CD4-positive, alpha-beta T cell treated with Interleukin-12 subunit alpha and Interleukin-12 subunit beta, for 1 hour (primary cell): Measurements from ENCODE around the gene KCNQ2.

ENCODE experiments used
- DNase-seq: peaks from one replicate; pipeline ENCODE4 v3.0.0-alpha.2; 2020

The KCNQ2 gene

DNA sequence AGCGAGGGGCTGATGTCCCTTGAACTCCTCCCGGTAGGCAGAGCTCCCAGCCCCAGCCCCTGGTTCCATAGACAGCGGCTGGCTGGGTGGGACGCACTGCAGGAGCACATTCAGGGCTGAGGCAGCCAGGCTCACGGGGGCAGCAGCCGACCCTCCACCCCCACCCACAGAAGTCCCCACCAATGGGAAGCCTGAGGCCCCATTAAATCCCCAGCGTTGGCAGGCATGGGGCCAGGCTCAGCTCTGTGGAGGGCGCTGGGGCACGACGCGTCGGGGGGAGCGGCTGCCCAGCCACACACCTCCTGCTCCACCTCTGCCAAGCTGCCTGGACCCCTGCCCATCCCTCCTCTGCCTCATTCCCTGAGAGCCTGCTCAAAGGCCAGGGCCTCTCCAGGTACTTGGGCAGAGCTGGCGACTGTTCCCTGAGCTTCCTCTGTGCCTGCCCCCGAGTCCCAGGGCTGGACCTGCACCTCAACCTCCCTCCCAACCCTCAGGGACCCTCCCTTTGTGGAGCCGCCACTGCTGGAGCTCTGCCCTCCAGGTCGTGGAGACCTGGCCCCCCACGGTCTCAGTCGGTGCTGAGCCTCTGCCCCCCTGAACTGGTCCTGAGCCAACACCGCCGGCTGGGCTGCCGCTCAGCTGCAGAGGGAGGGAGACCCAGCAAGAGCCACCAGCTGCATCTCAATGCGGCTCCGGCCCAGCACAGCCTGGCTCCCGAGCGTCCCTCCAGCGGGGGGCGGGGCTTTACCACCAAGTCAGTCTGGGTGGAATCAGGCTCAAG lies 120.5 kb downstream of the KCNQ2 start:
- DNase-seq = no peak

DNA sequence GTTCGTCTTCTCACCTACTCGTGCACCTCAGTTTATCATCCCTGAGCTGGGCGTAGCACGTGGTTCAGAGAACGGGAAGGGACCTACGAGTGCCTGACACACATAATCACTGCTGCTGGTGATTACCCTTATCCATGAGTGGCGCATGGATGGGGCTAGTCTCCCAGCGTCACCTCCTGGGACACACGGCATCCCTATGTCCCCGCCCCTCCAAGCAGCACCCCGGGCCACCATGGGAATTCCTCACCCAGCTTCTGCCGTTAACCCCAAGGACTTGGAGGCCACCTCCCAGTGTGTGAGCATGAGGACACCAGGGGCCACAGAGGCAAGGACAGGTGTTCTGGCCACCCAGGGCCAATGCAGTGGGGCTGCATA lies 121.1 kb downstream of the KCNQ2 start:
- no peak for DNase-seq

DNA sequence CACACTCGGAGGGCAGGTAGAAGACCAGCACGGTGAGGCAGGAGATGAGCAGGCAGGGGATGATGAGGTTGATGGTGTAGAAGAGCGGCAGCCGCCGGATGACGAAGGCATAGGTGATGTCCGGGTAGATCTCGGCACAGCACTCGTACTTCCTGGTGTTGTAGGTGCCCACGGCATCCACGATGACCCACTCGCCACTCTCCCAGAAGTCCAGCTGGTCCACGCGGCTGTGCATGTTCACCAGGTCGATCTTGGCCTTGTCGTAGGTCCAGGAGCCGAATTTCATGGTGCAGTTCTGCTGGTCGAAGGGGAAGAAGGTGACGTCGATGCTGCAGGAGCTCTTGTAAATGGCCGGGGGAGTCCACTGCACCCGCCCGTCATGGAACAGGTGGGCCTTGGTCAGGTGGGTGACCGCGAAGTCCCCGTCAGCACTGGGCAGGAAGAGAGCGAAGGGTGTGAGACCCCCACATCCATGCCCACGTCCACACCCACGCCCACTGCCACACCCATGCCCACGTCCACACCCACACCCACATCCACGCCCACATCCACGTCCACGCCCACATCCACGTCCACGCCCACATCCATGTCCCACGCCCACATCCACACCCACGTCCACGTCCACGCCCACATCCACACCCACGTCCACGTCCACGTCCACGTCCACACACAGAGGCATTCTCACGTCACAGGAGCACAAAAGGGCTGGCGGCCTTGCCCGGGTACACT lies 121.7 kb downstream of the KCNQ2 start:
- no peak for DNase-seq
